ENCODE measurements around the gene PTPRU. TPM values are rescaled to one million over a fixed set of nuclear protein-coding genes. Genes with fewer than 3 reads are reported as not detected.

Gene PTPRU
- total RNA-seq, 1 experiment from 2014 or later: 40.7 TPM

DNA sequence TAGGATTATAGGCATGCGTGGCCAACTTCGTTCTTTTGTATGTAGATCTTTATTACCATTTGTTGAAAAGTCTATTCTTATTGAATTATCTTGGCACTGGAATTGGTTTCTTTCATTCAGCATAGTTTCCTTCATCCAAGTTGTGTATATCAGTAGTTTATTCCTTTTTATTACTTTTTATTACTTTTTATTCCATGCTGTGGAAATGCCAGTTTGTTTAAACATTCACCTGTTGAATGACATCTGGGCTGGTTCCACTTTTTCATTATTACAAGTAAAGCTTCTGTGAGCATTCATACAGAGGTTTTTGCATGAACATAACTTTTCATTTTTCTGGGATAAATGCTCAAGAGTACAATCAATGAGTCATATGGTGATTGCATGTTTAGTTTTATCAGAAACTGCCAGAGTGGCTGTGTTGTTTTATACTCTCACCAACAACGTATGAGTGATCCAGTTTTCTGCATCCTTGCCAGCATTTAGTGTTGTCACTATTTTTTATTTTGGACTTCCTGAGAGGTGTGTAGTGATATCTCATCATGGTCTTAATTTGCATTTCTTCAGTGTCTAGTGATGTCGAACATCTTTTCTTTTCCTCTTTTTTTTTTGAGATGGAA is 28.6 kb downstream of the PTPRU start:
- Histone ChIP-seq H3K27me3 (ENCODE audit: insufficient read depth, low read length) (no peaks in the 10 kb centered on the region), H3K9ac (ENCODE audit: low read length) (no peak overlapping the region), H3K4me3 (replicated peaks in 1 of 2; ENCODE audit: low read depth in 1 of 2, low read length in 2 of 2) (no peak overlapping the region), H3K36me3 (ENCODE audit: control insufficient read depth in 1 of 2, insufficient read depth in 2 of 2, low read length in 2 of 2) (no peaks in the 10 kb centered on the region), H3K9me3 (ENCODE audit: control insufficient read depth in 1 of 2, insufficient read depth in 1 of 2, low read depth in 1 of 2, low read length in 2 of 2) (no peaks in the 10 kb centered on the region), H4K20me1 (ENCODE audit: insufficient read depth) (no peaks in the 10 kb centered on the region), H3K4me1 (ENCODE audit: control insufficient read depth in 1 of 2, insufficient read depth in 2 of 2, low read length in 2 of 2) (no peaks in the 10 kb centered on the region), H3K9me2 (ENCODE audit: insufficient read depth) (no peaks in the 10 kb centered on the region), H3K27ac (ENCODE audit: low read depth, low read length) (no peak overlapping the region), H2AFZ (ENCODE audit: low read depth, low read length, poor library complexity, severe bottlenecking) (no peak overlapping the region), H3K79me2 (ENCODE audit: insufficient read depth, low read length) (no peaks in the 10 kb centered on the region), H3K4me2 (ENCODE audit: low read length) (no peak overlapping the region)
- CTCF ChIA-PET: no interaction called here
- BruUV-seq (replicated peaks): no TSS peak
- POLR2A ChIA-PET: no interaction called here
- ATAC-seq (no peak), DNase-seq (ENCODE audit: low read depth, low spot score) (no peak)
- intact Hi-C loops (cut with micrococcal nuclease): no loop called here
- no peak for TF ChIP-seq YY1 (IDR thresholded peaks at IDR 0.05; ENCODE audit: extremely low read depth, insufficient replicate concordance, low read depth, low read length)
- TF ChIP-seq EZH2 (IDR thresholded peaks at IDR 0.05): no peak
- TF ChIP-seq CTCF (IDR thresholded peaks at IDR 0.05 in 2 of 3, conservative IDR thresholded peaks at IDR 0.05 in 1 of 3; ENCODE audit: borderline replicate concordance in 1 of 3, insufficient read depth in 1 of 3, low read depth in 2 of 3, low read length in 2 of 3): no peak
- no peak for TF ChIP-seq SP1 (IDR thresholded peaks at IDR 0.05; ENCODE audit: low read depth)
- no peak for TF ChIP-seq POLR2A (IDR thresholded peaks at IDR 0.05; ENCODE audit: borderline replicate concordance, extremely low read depth, insufficient read depth, insufficient read length)
- TF ChIP-seq, protein P1, sequence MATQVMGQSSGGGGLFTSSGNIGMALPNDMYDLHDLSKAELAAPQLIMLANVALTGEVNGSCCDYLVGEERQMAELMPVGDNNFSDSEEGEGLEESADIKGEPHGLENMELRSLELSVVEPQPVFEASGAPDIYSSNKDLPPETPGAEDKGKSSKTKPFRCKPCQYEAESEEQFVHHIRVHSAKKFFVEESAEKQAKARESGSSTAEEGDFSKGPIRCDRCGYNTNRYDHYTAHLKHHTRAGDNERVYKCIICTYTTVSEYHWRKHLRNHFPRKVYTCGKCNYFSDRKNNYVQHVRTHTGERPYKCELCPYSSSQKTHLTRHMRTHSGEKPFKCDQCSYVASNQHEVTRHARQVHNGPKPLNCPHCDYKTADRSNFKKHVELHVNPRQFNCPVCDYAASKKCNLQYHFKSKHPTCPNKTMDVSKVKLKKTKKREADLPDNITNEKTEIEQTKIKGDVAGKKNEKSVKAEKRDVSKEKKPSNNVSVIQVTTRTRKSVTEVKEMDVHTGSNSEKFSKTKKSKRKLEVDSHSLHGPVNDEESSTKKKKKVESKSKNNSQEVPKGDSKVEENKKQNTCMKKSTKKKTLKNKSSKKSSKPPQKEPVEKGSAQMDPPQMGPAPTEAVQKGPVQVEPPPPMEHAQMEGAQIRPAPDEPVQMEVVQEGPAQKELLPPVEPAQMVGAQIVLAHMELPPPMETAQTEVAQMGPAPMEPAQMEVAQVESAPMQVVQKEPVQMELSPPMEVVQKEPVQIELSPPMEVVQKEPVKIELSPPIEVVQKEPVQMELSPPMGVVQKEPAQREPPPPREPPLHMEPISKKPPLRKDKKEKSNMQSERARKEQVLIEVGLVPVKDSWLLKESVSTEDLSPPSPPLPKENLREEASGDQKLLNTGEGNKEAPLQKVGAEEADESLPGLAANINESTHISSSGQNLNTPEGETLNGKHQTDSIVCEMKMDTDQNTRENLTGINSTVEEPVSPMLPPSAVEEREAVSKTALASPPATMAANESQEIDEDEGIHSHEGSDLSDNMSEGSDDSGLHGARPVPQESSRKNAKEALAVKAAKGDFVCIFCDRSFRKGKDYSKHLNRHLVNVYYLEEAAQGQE (IDR thresholded peaks at IDR 0.05; ENCODE audit: low read depth): no peak
- no peak for TF ChIP-seq FOSL1 (IDR thresholded peaks at IDR 0.05; ENCODE audit: low read depth)
- no peak for TF ChIP-seq MAX (IDR thresholded peaks at IDR 0.05)
- TF ChIP-seq ZFX (IDR thresholded peaks at IDR 0.05): no peak
- TF ChIP-seq ELF1 (IDR thresholded peaks at IDR 0.05; ENCODE audit: borderline replicate concordance, low read depth): no peak
- no peak for TF ChIP-seq SIN3A (IDR thresholded peaks at IDR 0.05; ENCODE audit: low read depth)
- TF ChIP-seq SRF (IDR thresholded peaks at IDR 0.05; ENCODE audit: low read depth): no peak
- no peak for TF ChIP-seq TCF7L2 (IDR thresholded peaks at IDR 0.05; ENCODE audit: borderline replicate concordance, extremely low read depth, insufficient read depth, insufficient read length)
- no peak for TF ChIP-seq ZNF274 (IDR thresholded peaks at IDR 0.05; ENCODE audit: low read depth, low read length)
- no peak for TF ChIP-seq CEBPB (IDR thresholded peaks at IDR 0.05; ENCODE audit: low read depth)
- no peak for TF ChIP-seq ZBTB33 (IDR thresholded peaks at IDR 0.05; ENCODE audit: extremely low read depth, insufficient replicate concordance, low read length)
- no peak for TF ChIP-seq JUND (IDR thresholded peaks at IDR 0.05)
- TF ChIP-seq, protein P2, sequence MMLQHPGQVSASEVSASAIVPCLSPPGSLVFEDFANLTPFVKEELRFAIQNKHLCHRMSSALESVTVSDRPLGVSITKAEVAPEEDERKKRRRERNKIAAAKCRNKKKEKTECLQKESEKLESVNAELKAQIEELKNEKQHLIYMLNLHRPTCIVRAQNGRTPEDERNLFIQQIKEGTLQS (IDR thresholded peaks at IDR 0.05): no peak
- RAD21 ChIA-PET (ENCODE audit: low non-redundant PET in 1 of 2, low total read pairs in 2 of 2, uncharacterized antibody in 2 of 2, unreplicated experiment in 2 of 2): no interaction called here
